Measurements from ENCODE around the gene PPP1CA.

- TF ChIP-seq CTCF (optimal IDR thresholded peaks at IDR 0.05 in 1 of 3, IDR thresholded peaks at IDR 0.05 in 1 of 3, conservative IDR thresholded peaks at IDR 0.05 in 1 of 3; ENCODE audit: extremely low read depth in 1 of 3, insufficient read depth in 2 of 3, low read length in 3 of 3) = no peak
- no peak for TF ChIP-seq EZH2 (IDR thresholded peaks at IDR 0.05; ENCODE audit: low read length)
Observed at GRCh38 chr11:67437809-67438157, 36.1 kb upstream of the PPP1CA start.

Data from keratinocyte (primary cell).